Suprapubic skin (tissue), 4 donors: ENCODE measurements around the gene OR4A47. TPM values are rescaled to one million over a fixed set of nuclear protein-coding genes. Genes with fewer than 3 reads are reported as not detected.
"Not testable (repeated sequence)": the region's sequence is repeated elsewhere in the genome, so short reads cannot be mapped to it uniquely, and the experiment has no call there.

Experiments used
- DNase-seq, 2 donors: peaks; one replicate each; pipeline ENCODE4 v3.0.0-alpha.2; 2019; ENCODE audit warnings: low spot score in 2 of 2
- H3K27ac ChIP-seq: fragments of 200-600 bp; sonication (generic); one replicate; pipeline ENCODE4 v1.5.1; 2019
- H3K27me3 ChIP-seq: fragments of 200-600 bp; sonication (generic); one replicate; pipeline ENCODE4 v1.5.1; 2019
- H3K36me3 ChIP-seq: fragments of 200-600 bp; sonication (generic); one replicate; pipeline ENCODE4 v1.5.1; 2019
- H3K4me1 ChIP-seq: fragments of 200-600 bp; sonication (generic); one replicate; pipeline ENCODE4 v1.5.1; 2019
- H3K4me3 ChIP-seq: fragments of 200-600 bp; sonication (generic); one replicate; pipeline ENCODE4 v1.5.1; 2019; ENCODE audit warnings: mild to moderate bottlenecking
- H3K9me3 ChIP-seq: fragments of 200-600 bp; sonication (generic); one replicate; pipeline ENCODE4 v1.5.1; 2019
- EP300 ChIP-seq: sonication (generic); formaldehyde crosslinking; IDR thresholded peaks from one replicate; pipeline ENCODE4 v1.6.1; 2017; ENCODE audit warnings: antibody characterized with exemption
- POLR2A ChIP-seq, 2 donors: fragments of 450-650 bp; IDR thresholded peaks; one replicate each; pipeline ENCODE4 v1.6.1; 2017; ENCODE audit warnings: antibody characterized with exemption in 2 of 2, mild to moderate bottlenecking in 2 of 2, moderate library complexity in 2 of 2
- POLR2AphosphoS5 ChIP-seq, 3 donors: sonication (generic); formaldehyde crosslinking; IDR thresholded peaks; one replicate each; pipeline ENCODE4 v1.6.1; 2017; ENCODE audit warnings: antibody characterized with exemption in 3 of 3
- WGBS: methylation state at CpG from one replicate; pipeline ENCODE4 v1.1.5; 2018; 5-methylcytosine and 5-hydroxymethylcytosine counted together
- total RNA-seq, 4 donors: library from RNA; depleted of rRNA; stranded (reverse); fragments of >200 nt; gene quantifications; one replicate each; pipeline ENCODE4 v1.1.0, GENCODE V29; 2016
- TF ChIP-seq, protein P1 (sequence below), 2 donors: fragments of 200-600 bp in 1 of 2; fragments of 450-650 bp in 1 of 2; sonication (generic) in 1 of 2; IDR thresholded peaks; one replicate each; pipeline ENCODE4 v1.5.1; 2016 to 2019; ENCODE audit warnings: antibody characterized with exemption in 2 of 2, mild to moderate bottlenecking in 1 of 2, moderate library complexity in 1 of 2

OR4A47 gene, protein sequence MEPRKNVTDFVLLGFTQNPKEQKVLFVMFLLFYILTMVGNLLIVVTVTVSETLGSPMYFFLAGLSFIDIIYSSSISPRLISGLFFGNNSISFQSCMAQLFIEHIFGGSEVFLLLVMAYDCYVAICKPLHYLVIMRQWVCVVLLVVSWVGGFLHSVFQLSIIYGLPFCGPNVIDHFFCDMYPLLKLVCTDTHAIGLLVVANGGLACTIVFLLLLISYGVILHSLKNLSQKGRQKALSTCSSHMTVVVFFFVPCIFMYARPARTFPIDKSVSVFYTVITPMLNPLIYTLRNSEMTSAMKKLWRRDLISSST
- not detected for total RNA-seq

GRCh38 chr11:48488493-48488892, at the start of gene OR4A47:
Gene OR4A47, plus strand, starts transcription at chr11:48488793. Its CDS starts 0 bp downstream, at chr11:48488793.
- DNase-seq, H3K9me3 ChIP-seq: not testable (repeated sequence)

DNA sequence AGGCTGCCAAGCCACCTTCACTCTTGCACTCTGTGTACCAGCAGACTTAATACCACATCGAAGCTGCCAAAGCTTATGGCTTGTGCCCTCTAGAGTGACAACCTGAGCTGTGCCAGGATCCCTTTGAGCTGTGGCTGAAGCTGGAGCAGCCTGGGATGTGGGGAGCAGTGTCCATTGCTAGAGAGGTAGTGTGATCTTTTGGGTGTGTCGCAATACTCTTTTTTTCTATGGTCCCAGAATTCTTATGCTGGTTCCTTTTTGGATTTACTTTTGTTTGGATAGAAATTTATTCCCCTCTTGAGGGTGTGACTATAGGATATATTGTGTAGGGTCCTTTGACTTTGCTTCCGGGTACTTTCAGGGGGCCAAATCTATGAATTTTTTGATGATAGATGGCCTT, 32.7 kb upstream of the OR4A47 start:
- H3K4me3 ChIP-seq, H3K27ac ChIP-seq, H3K27me3 ChIP-seq, DNase-seq, H3K36me3 ChIP-seq, H3K4me1 ChIP-seq, H3K9me3 ChIP-seq: not testable (repeated sequence)
- WGBS, result 82% methylated on average over 3 of the region's 3 CpGs

More at GRCh38 chr11:48488493-48488892, at the start of gene OR4A47:
- H3K36me3 ChIP-seq, H3K27ac ChIP-seq, H3K27me3 ChIP-seq, H3K4me3 ChIP-seq, H3K4me1 ChIP-seq: not testable (repeated sequence)

GRCh38 chr11:48473966-48474365, 14.6 kb upstream of the OR4A47 start:
- H3K27me3 ChIP-seq, H3K9me3 ChIP-seq, H3K27ac ChIP-seq, H3K36me3 ChIP-seq, H3K4me1 ChIP-seq, DNase-seq, H3K4me3 ChIP-seq: not testable (repeated sequence)
- 74% methylated on average over 2 of the region's 2 CpGs for WGBS

GRCh38 chr11:48474703-48475102, 13.9 kb upstream of the OR4A47 start:
- H3K27me3 ChIP-seq, H3K36me3 ChIP-seq, H3K4me1 ChIP-seq, DNase-seq, H3K4me3 ChIP-seq, H3K27ac ChIP-seq, H3K9me3 ChIP-seq: not testable (repeated sequence)
- 75% methylated on average over 6 of the region's 6 CpGs for WGBS

DNA sequence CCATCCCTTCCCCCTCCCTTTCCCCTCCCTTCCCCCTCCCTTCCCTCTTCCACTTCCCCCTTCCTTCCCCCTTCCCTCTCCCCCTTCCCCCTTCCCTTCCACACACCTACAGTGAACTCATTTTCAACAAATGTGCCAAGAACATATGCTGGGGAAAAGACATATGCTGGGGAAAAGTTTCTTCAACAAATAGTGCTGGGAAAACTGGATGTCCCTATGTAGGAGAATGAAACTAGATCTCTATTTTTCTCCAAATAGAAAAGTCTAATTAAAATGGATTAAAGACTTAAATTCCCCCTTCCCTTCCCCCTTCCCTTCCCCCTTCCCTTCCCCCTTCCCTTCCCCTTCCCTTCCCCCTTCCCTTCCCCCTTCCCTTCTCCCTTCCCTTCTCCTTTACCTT, 17.6 kb downstream of the OR4A47 start:
- not testable (repeated sequence) for H3K4me3 ChIP-seq, DNase-seq, H3K27me3 ChIP-seq, H3K4me1 ChIP-seq, H3K9me3 ChIP-seq, H3K36me3 ChIP-seq, H3K27ac ChIP-seq

- no peak overlapping the region for H3K4me3 ChIP-seq
- TF ChIP-seq POLR2AphosphoS5 (IDR thresholded peaks at IDR 0.05), result no peak
- TF ChIP-seq, protein P1, sequence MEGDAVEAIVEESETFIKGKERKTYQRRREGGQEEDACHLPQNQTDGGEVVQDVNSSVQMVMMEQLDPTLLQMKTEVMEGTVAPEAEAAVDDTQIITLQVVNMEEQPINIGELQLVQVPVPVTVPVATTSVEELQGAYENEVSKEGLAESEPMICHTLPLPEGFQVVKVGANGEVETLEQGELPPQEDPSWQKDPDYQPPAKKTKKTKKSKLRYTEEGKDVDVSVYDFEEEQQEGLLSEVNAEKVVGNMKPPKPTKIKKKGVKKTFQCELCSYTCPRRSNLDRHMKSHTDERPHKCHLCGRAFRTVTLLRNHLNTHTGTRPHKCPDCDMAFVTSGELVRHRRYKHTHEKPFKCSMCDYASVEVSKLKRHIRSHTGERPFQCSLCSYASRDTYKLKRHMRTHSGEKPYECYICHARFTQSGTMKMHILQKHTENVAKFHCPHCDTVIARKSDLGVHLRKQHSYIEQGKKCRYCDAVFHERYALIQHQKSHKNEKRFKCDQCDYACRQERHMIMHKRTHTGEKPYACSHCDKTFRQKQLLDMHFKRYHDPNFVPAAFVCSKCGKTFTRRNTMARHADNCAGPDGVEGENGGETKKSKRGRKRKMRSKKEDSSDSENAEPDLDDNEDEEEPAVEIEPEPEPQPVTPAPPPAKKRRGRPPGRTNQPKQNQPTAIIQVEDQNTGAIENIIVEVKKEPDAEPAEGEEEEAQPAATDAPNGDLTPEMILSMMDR (IDR thresholded peaks at IDR 0.05), result no peak
- no peak for TF ChIP-seq EP300
- TF ChIP-seq POLR2A (IDR thresholded peaks at IDR 0.05), result no peak
- no peaks in the 10 kb centered on the region for H3K36me3 ChIP-seq
- H3K4me1 ChIP-seq, result no peaks in the 10 kb centered on the region
- no peaks in the 10 kb centered on the region for H3K27me3 ChIP-seq
- no peaks in the 10 kb centered on the region for H3K9me3 ChIP-seq
- WGBS, result 60% methylated on average over 2 of the region's 2 CpGs
- DNase-seq, result no peak
- no peak overlapping the region for H3K27ac ChIP-seq
These were observed 50.4 kb downstream of the OR4A47 start for GRCh38 chr11:48538991-48539390.

Other genes starting within 250 kb of the OR4A47 start
- gene OR4X2, start 243.7 kb upstream of the OR4A47 start, total RNA-seq, result not detected
- not detected for gene OR4X1, start 224.9 kb upstream of the OR4A47 start, total RNA-seq
- not detected for gene OR4S1, start 182.6 kb upstream of the OR4A47 start, total RNA-seq
- gene OR4C3, start 163.9 kb upstream of the OR4A47 start, total RNA-seq, result not detected
- gene OR4C5, start 122.3 kb upstream of the OR4A47 start, total RNA-seq, result not detected